HFF-Myc (cell line): ENCODE measurements around the gene SPAM1.

Experiments used
- DNase-seq: peaks from one replicate; pipeline ENCODE4 v3.0.0-alpha.2; 2011; ENCODE audit warnings: low read depth; ENCODE audit errors: extremely low read depth
- H3K4me3 ChIP-seq: replicated peaks from 2 replicates; pipeline ENCODE4 v1.5.1; 2011; ENCODE audit warnings: low read depth, mild to moderate bottlenecking, control low read depth, low read length
- TF ChIP-seq, protein P1 (sequence below): IDR thresholded peaks from 2 replicates; pipeline ENCODE4 v1.5.1; 2012; ENCODE audit warnings: mild to moderate bottlenecking, low read depth, low read length, control low read depth; ENCODE audit errors: missing control alignments

SPAM1 gene

GRCh38 chr7:123929655-123930054 lies 4.6 kb downstream of the SPAM1 start:
- TF ChIP-seq, protein P1, sequence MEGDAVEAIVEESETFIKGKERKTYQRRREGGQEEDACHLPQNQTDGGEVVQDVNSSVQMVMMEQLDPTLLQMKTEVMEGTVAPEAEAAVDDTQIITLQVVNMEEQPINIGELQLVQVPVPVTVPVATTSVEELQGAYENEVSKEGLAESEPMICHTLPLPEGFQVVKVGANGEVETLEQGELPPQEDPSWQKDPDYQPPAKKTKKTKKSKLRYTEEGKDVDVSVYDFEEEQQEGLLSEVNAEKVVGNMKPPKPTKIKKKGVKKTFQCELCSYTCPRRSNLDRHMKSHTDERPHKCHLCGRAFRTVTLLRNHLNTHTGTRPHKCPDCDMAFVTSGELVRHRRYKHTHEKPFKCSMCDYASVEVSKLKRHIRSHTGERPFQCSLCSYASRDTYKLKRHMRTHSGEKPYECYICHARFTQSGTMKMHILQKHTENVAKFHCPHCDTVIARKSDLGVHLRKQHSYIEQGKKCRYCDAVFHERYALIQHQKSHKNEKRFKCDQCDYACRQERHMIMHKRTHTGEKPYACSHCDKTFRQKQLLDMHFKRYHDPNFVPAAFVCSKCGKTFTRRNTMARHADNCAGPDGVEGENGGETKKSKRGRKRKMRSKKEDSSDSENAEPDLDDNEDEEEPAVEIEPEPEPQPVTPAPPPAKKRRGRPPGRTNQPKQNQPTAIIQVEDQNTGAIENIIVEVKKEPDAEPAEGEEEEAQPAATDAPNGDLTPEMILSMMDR: no peak
- DNase-seq: no peak
- H3K4me3 ChIP-seq: no peak overlapping the region

- TF ChIP-seq, protein P1: no peak
- no peak for DNase-seq
- H3K4me3 ChIP-seq: no peak overlapping the region
These were observed 10.7 kb downstream of the SPAM1 start for GRCh38 chr7:123935436-123936381.

- TF ChIP-seq, protein P1: no peak
- DNase-seq: no peak
- H3K4me3 ChIP-seq: no peak overlapping the region
These were observed 11.3 kb downstream of the SPAM1 start for GRCh38 chr7:123936388-123936787.

DNA sequence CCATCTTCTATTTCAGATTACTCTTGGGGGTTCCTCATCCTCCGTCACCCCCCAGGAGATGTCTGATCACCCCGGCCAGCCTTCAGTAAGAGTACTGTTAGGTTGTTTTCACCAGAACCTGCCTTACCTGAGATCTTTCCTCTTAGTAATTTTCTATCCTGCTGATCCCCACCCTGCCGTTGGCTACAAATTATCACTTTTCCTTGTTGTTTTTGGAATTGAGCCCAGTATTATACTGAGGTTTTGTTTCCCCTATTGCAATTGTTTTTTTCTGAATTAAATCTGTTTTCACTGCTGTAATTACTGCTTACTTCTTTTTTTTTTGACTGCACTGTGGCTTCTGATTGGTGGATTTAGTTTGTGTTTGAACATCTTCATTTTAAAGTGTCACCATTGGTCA lies 14.7 kb downstream of the SPAM1 start:
- DNase-seq: no peak
- H3K4me3 ChIP-seq: no peak overlapping the region
- TF ChIP-seq, protein P1: no peak

DNA sequence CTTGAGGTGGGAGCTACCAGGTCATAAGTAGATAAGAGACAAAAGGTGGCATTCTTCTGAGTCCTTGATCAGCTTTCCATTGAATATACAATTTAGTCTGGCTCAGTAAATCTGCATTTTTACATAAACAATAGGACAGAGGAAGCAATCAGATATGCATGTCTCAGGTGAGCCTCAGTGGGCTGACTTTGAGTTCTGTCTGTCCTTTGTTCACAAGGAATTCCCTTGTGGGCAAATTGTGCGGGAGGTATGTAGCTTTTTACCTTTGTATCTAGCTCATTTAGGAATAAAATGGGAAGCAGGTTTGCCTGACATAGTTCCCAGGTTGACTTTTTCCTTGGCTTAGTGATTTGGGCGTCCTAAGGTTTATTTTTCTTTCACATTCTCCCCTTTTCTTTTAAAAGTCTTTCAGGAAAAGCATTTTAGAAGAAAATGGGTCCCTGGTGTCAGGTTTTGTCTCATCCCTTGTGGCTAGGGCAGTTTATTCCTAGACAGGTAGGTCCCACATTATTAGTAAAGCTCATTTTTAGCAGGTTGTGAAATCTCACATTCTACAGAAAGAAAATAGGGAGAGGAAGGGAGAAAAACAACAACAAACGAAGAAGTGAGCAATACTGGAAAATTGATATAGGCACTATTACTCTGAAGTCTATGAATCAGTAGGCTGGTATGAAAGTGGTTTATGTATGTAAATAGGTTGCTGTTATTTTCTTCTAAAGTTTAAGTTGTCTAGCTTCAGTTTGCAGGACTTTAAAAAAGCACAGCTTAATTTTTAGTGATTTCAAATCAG lies 16.5 kb downstream of the SPAM1 start:
- H3K4me3 ChIP-seq: no peak overlapping the region
- DNase-seq: no peak
- TF ChIP-seq, protein P1: no peak

- H3K4me3 ChIP-seq: no peak overlapping the region
- TF ChIP-seq, protein P1: no peak
- no peak for DNase-seq
These were observed 19.4 kb downstream of the SPAM1 start for GRCh38 chr7:123944395-123944794.
